IPS-15b (cell line): Measurements from ENCODE around the gene CROCC2.

Experiments
- H3K27me3 ChIP-seq: one replicate; pipeline ENCODE4 v1.6.1; 2013; ENCODE audit warnings: low read length; ENCODE audit not compliant: control insufficient read depth, insufficient read depth
- H3K36me3 ChIP-seq: one replicate; pipeline ENCODE4 v1.6.1; 2013; ENCODE audit warnings: low read length; ENCODE audit not compliant: control insufficient read depth, insufficient read depth
- H3K4me1 ChIP-seq: one replicate; pipeline ENCODE4 v1.6.1; 2013; ENCODE audit warnings: mild to moderate bottlenecking, low read length; ENCODE audit not compliant: control insufficient read depth, insufficient read depth
- H3K4me3 ChIP-seq: one replicate; pipeline ENCODE4 v1.5.1; 2013; ENCODE audit warnings: low read depth, low read length
- H3K9ac ChIP-seq: one replicate; pipeline ENCODE4 v1.6.1; 2013; ENCODE audit warnings: low read depth, mild to moderate bottlenecking, low read length
- H3K9me3 ChIP-seq: one replicate; pipeline ENCODE4 v1.6.1; 2013; ENCODE audit warnings: mild to moderate bottlenecking, low read length; ENCODE audit not compliant: control insufficient read depth, insufficient read depth

CROCC2 gene

GRCh38 chr2:240906141-240906910 lies at the start of gene CROCC2:
CROCC2 (plus strand) TSS chr2:240906336; CDS start chr2:240906514, 178 bp downstream.
- H3K36me3 ChIP-seq = no peaks in the 10 kb centered on the region
- H3K27me3 ChIP-seq = no peaks in the 10 kb centered on the region
- H3K4me3 ChIP-seq = no peak within 1 kb of the TSS
- no peaks in the 10 kb centered on the region for H3K9me3 ChIP-seq
- no peak within 1 kb of the TSS for H3K9ac ChIP-seq
- no peaks in the 10 kb centered on the region for H3K4me1 ChIP-seq

GRCh38 chr2:240857039-240858008 lies 48.8 kb upstream of the CROCC2 start:
- no peak overlapping the region for H3K4me3 ChIP-seq
- no peak overlapping the region for H3K9ac ChIP-seq

GRCh38 chr2:240858321-240858720 lies 47.8 kb upstream of the CROCC2 start:
- Histone ChIP-seq H3K27me3 (no peaks in the 10 kb centered on the region), H3K9ac (no peak overlapping the region), H3K4me3 (no peak overlapping the region), H3K36me3 (peaks cover 3% of the 10 kb centered on the region), H3K4me1 (no peaks in the 10 kb centered on the region), H3K9me3 (no peaks in the 10 kb centered on the region)

More at GRCh38 chr2:240857039-240858008, 48.8 kb upstream of the CROCC2 start:
- H3K4me1 ChIP-seq = no peaks in the 10 kb centered on the region
- H3K27me3 ChIP-seq = no peaks in the 10 kb centered on the region
- no peaks in the 10 kb centered on the region for H3K9me3 ChIP-seq
- H3K36me3 ChIP-seq = peaks cover 3% of the 10 kb centered on the region

GRCh38 chr2:240858871-240859270 lies 47.3 kb upstream of the CROCC2 start:
- Histone ChIP-seq H3K4me1 (no peaks in the 10 kb centered on the region), H3K9me3 (no peaks in the 10 kb centered on the region), H3K36me3 (peaks cover 3% of the 10 kb centered on the region), H3K9ac (no peak overlapping the region), H3K4me3 (no peak overlapping the region), H3K27me3 (no peaks in the 10 kb centered on the region)

- H3K4me1 ChIP-seq = no peaks in the 10 kb centered on the region
- no peak overlapping the region for H3K9ac ChIP-seq
- H3K36me3 ChIP-seq = no peaks in the 10 kb centered on the region
- H3K27me3 ChIP-seq = no peaks in the 10 kb centered on the region
- H3K9me3 ChIP-seq = no peaks in the 10 kb centered on the region
- no peak overlapping the region for H3K4me3 ChIP-seq
Measured at GRCh38 chr2:240861547-240861946, 44.6 kb upstream of the CROCC2 start.

GRCh38 chr2:240864475-240864874 lies 41.7 kb upstream of the CROCC2 start:
- H3K9ac ChIP-seq = no peak overlapping the region
- H3K36me3 ChIP-seq = no peaks in the 10 kb centered on the region
- no peaks in the 10 kb centered on the region for H3K4me1 ChIP-seq
- no peaks in the 10 kb centered on the region for H3K27me3 ChIP-seq
- H3K4me3 ChIP-seq = no peak overlapping the region
- H3K9me3 ChIP-seq = no peaks in the 10 kb centered on the region

- H3K27me3 ChIP-seq = no peaks in the 10 kb centered on the region
- no peak overlapping the region for H3K4me3 ChIP-seq
- H3K9ac ChIP-seq = no peak overlapping the region
- H3K36me3 ChIP-seq = no peaks in the 10 kb centered on the region
- no peaks in the 10 kb centered on the region for H3K4me1 ChIP-seq
- no peaks in the 10 kb centered on the region for H3K9me3 ChIP-seq
Measured at GRCh38 chr2:240865391-240865790, 40.7 kb upstream of the CROCC2 start.

- Histone ChIP-seq H3K4me3 (no peak within 1 kb of the TSS), H3K9ac (no peak within 1 kb of the TSS), H3K4me1 (no peaks in the 10 kb centered on the region), H3K27me3 (no peaks in the 10 kb centered on the region), H3K36me3 (no peaks in the 10 kb centered on the region), H3K9me3 (no peaks in the 10 kb centered on the region)
Measured at GRCh38 chr2:240868286-240869108, 37.6 kb upstream of the CROCC2 start, which contains the start of gene AGXT. AGXT (plus strand) TSS chr2:240868824; CDS start chr2:240868866, 42 bp downstream.

- no peaks in the 10 kb centered on the region for H3K9me3 ChIP-seq
- H3K9ac ChIP-seq = no peak overlapping the region
- no peaks in the 10 kb centered on the region for H3K36me3 ChIP-seq
- no peaks in the 10 kb centered on the region for H3K27me3 ChIP-seq
- no peaks in the 10 kb centered on the region for H3K4me1 ChIP-seq
- no peak overlapping the region for H3K4me3 ChIP-seq
Measured at GRCh38 chr2:240869109-240869955, 36.8 kb upstream of the CROCC2 start.

GRCh38 chr2:240869956-240870875 lies 35.9 kb upstream of the CROCC2 start:
- H3K9ac ChIP-seq = no peak overlapping the region

More at GRCh38 chr2:240869956-240870875, 35.9 kb upstream of the CROCC2 start:
- H3K4me1 ChIP-seq = no peaks in the 10 kb centered on the region
- no peaks in the 10 kb centered on the region for H3K9me3 ChIP-seq
- no peak overlapping the region for H3K4me3 ChIP-seq
- no peaks in the 10 kb centered on the region for H3K27me3 ChIP-seq
- no peaks in the 10 kb centered on the region for H3K36me3 ChIP-seq
